Panc1 (cell line): ENCODE results near the gene OTUD4. TPM values are rescaled to one million over a fixed set of nuclear protein-coding genes. Genes with fewer than 3 reads are reported as not detected.
"Not testable (repeated sequence)": the region's sequence is repeated elsewhere in the genome, so short reads cannot be mapped to it uniquely, and the experiment has no call there.

Source experiments
- ATAC-seq: fragments of 200-7000 bp; cut with Tn5 transposase; 2 replicates; pipeline ENCODE4 v1.9.1; 2020; ENCODE audit warnings: mild to moderate bottlenecking, moderate library complexity
- BruUV-seq: library from RNA; stranded (reverse); fragments of 400-500 nt; replicated peaks from 2 replicates; lab custom pipeline; 2021; lab: Mats Ljungman, UMichigan
- CTCF ChIA-PET: fragments of 300-600 bp; sonication (Branson Sonifier 250); formaldehyde crosslinking; loops from one replicate; lab custom pipeline; 2022; ENCODE audit warnings: antibody characterized with exemption; lab: Charles Lee
- POLR2A ChIA-PET: fragments of 300-600 bp; sonication (Branson Sonifier 250); formaldehyde crosslinking; loops from one replicate; lab custom pipeline; 2022; ENCODE audit warnings: antibody characterized with exemption; lab: Charles Lee
- DNase-seq: peaks from one replicate; pipeline ENCODE4 v3.0.0-alpha.2; 2010; ENCODE audit warnings: low read depth, low spot score
- H3K27ac ChIP-seq: 2 replicates; pipeline ENCODE4 v1.5.1; 2011; ENCODE audit warnings: mild to moderate bottlenecking, low read length, inconsistent platforms
- H3K27me3 ChIP-seq: fragments of 200-500 bp; sonication (Bioruptor generic); 2 replicates; pipeline ENCODE4 v1.6.0; 2014; ENCODE audit warnings: low read length, inconsistent platforms; ENCODE audit not compliant: control insufficient read depth, insufficient read depth
- H3K36me3 ChIP-seq: fragments of 200-500 bp; sonication (Bioruptor generic); 2 replicates; pipeline ENCODE4 v1.5.1; 2014; ENCODE audit warnings: inconsistent platforms, mild to moderate bottlenecking, low read length, moderate library complexity; ENCODE audit not compliant: control insufficient read depth, insufficient read depth
- H3K4me1 ChIP-seq: 2 replicates; pipeline ENCODE4 v1.5.1; 2011; ENCODE audit warnings: inconsistent platforms, mild to moderate bottlenecking, low read length, moderate library complexity; ENCODE audit not compliant: control insufficient read depth, insufficient read depth
- H3K4me3 ChIP-seq, 2 experiments: 2 replicates each; pipeline ENCODE4 v1.5.1; 2011 to 2012; ENCODE audit warnings: low read depth in 2 of 2, low read length in 2 of 2, mild to moderate bottlenecking in 2 of 2, inconsistent platforms in 1 of 2, moderate library complexity in 1 of 2
- H3K9me3 ChIP-seq: fragments of 200-500 bp; sonication (Bioruptor generic); 2 replicates; pipeline ENCODE4 v1.5.1; 2014; ENCODE audit warnings: low read depth, mild to moderate bottlenecking, inconsistent platforms, low read length, moderate library complexity; ENCODE audit not compliant: control insufficient read depth, insufficient read depth
- CTCF ChIP-seq: fragments of 450-650 bp; IDR thresholded peaks from 2 replicates; pipeline ENCODE4 v1.5.1; 2017; ENCODE audit warnings: mild to moderate bottlenecking
- POLR2AphosphoS5 ChIP-seq: IDR thresholded peaks from 2 replicates; pipeline ENCODE4 v1.6.1; 2012; ENCODE audit warnings: mild to moderate bottlenecking, low read depth, low read length, moderate library complexity
- REST ChIP-seq, 2 experiments: IDR thresholded peaks; 2 replicates each; pipeline ENCODE4 v1.6.1; 2011 to 2012; ENCODE audit warnings: low read depth in 2 of 2, control low read depth in 1 of 2, low read length in 1 of 2, mild to moderate bottlenecking in 1 of 2, moderate library complexity in 1 of 2; ENCODE audit not compliant: insufficient read depth in 1 of 2
- SIN3A ChIP-seq: IDR thresholded peaks from 2 replicates; pipeline ENCODE4 v1.6.1; 2012; ENCODE audit warnings: low read depth, mild to moderate bottlenecking, low read length, moderate library complexity, borderline replicate concordance; ENCODE audit not compliant: insufficient read depth
- TCF7L2 ChIP-seq: IDR thresholded peaks from 2 replicates; pipeline ENCODE4 v1.6.1; 2011; ENCODE audit warnings: mild to moderate bottlenecking, low read depth, low read length, inconsistent platforms
- in situ Hi-C: cut with HindIII; loops from 2 replicates; pipeline ENCODE4 v1.10.0; 2016; ENCODE audit warnings: low sequenced_read_pairs, low pct_unique_long_range_greater_than_20kb
- intact Hi-C: fragments of 100-400 bp; cut with micrococcal nuclease; formaldehyde crosslinking; loops from one replicate; pipeline ENCODE4 v1.10.0; 2022; ENCODE audit not compliant: unreplicated experiment
- total RNA-seq: library from RNA; stranded (reverse); gene quantifications from one replicate; pipeline ENCODE4 v1.2.1, GENCODE V29; 2021; ENCODE audit not compliant: unreplicated experiment

Gene OTUD4
- total RNA-seq, 1 experiment from 2014 or later = 31.5 TPM

- Histone ChIP-seq H3K4me1 (no peaks in the 10 kb centered on the region), H3K27me3 (no peaks in the 10 kb centered on the region), H3K36me3 (peaks cover 18% of the 10 kb centered on the region), H3K9me3 (no peaks in the 10 kb centered on the region), H3K27ac (no peak overlapping the region), H3K4me3 (no peak overlapping the region)
- no peak for TF ChIP-seq SIN3A
- TF ChIP-seq TCF7L2 = no peak
- no peak for TF ChIP-seq REST (IDR thresholded peaks at IDR 0.05; ENCODE audit: insufficient read depth in 1 of 2, low read depth in 2 of 2, low read length in 1 of 2)
- no peak for TF ChIP-seq POLR2AphosphoS5
- TF ChIP-seq CTCF = no peak
- ATAC-seq (no peak), DNase-seq (no peak)
- POLR2A ChIA-PET = no interaction called here
- CTCF ChIA-PET = no interaction called here
- in situ Hi-C loops = no loop called here
- no TSS peak for BruUV-seq
- intact Hi-C loops = no loop called here
Observed at GRCh38 chr4:145153181-145153903, 27.0 kb downstream of the OTUD4 start.

- Histone ChIP-seq H3K4me1 (no peaks in the 10 kb centered on the region), H3K4me3 (no peak overlapping the region), H3K9me3 (no peaks in the 10 kb centered on the region), H3K27ac (no peak overlapping the region), H3K27me3 (no peaks in the 10 kb centered on the region), H3K36me3 (peaks cover 33% of the 10 kb centered on the region)
- intact Hi-C loops (no loop called here), in situ Hi-C loops (no loop called here)
- ATAC-seq (no peak), DNase-seq (no peak)
- ChIA-PET POLR2A (no interaction called here), CTCF (no interaction called here)
- BruUV-seq = no TSS peak
- TF ChIP-seq REST (IDR thresholded peaks at IDR 0.05; ENCODE audit: insufficient read depth in 1 of 2, low read depth in 2 of 2, low read length in 1 of 2) (no peak), TCF7L2 (no peak), CTCF (no peak), SIN3A (no peak), POLR2AphosphoS5 (no peak)
Observed at GRCh38 chr4:145148980-145149379, 31.4 kb downstream of the OTUD4 start.

- CTCF ChIA-PET = not testable (repeated sequence)
Observed at GRCh38 chr4:145136219-145136618, 44.2 kb downstream of the OTUD4 start.

More at GRCh38 chr4:145136219-145136618, 44.2 kb downstream of the OTUD4 start:
- BruUV-seq, ATAC-seq, H3K4me3 ChIP-seq, H3K4me1 ChIP-seq, H3K9me3 ChIP-seq, H3K27me3 ChIP-seq, in situ Hi-C loops, POLR2A ChIA-PET, H3K27ac ChIP-seq, intact Hi-C loops, DNase-seq: not testable (repeated sequence)
- peaks cover 12% of the 10 kb centered on the region for H3K36me3 ChIP-seq
